ENCODE measurements around the gene CDC25C. TPM values are rescaled to one million over a fixed set of nuclear protein-coding genes. Genes with fewer than 3 reads are reported as not detected.
"Not testable (repeated sequence)": the region's sequence is repeated elsewhere in the genome, so short reads cannot be mapped to it uniquely, and the experiment has no call there.

The CDC25C gene
- total RNA-seq, 1 donor from 2014 or later, result 3.8 TPM

DNA sequence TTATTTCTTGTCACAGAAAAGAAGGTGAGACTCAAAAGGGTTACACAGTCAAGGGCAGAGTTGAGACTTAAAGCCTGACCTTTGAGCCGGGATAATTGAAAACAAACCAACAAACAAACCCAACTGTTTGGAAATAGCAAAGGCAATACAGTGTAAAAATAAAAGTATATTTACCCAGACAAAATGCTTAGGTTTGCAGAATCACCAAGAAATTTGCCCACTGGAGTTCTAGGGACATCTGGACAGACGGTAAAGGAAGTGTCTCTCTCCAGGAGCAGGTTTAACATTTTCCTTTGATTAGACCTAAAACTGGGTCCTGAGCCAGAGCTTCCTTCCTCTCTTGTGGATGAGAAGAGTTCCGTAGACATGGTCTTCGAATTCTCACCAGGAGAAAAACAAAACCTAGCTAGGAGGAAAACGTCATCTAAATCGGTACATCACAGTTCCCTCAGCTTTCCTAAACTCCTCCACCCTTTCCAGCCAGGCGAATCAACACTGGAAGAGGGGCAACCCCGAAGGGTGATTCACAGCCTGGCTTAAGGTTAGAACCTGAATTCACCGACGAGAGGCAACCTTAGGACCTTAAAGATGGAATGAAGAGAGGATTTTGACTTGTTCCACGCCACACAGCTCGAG, 673 bp downstream of the CDC25C start:
- H3K4me1 Mint-ChIP-seq (ENCODE audit: unreplicated experiment), result peaks cover 16% of the 10 kb centered on the region
- no peaks in the 10 kb centered on the region for H3K9me3 Mint-ChIP-seq (ENCODE audit: unreplicated experiment)
- peak overlapping the region; percentile 48 for H3K27ac Mint-ChIP-seq (ENCODE audit: unreplicated experiment)
- DNase-seq (ENCODE audit: low spot score), result no peak
- peak overlapping the region; percentile 90 for H3K4me3 Mint-ChIP-seq (ENCODE audit: unreplicated experiment)
- no peaks in the 10 kb centered on the region for H3K36me3 Mint-ChIP-seq (ENCODE audit: low read depth, unreplicated experiment)
- TF ChIP-seq, protein P1, sequence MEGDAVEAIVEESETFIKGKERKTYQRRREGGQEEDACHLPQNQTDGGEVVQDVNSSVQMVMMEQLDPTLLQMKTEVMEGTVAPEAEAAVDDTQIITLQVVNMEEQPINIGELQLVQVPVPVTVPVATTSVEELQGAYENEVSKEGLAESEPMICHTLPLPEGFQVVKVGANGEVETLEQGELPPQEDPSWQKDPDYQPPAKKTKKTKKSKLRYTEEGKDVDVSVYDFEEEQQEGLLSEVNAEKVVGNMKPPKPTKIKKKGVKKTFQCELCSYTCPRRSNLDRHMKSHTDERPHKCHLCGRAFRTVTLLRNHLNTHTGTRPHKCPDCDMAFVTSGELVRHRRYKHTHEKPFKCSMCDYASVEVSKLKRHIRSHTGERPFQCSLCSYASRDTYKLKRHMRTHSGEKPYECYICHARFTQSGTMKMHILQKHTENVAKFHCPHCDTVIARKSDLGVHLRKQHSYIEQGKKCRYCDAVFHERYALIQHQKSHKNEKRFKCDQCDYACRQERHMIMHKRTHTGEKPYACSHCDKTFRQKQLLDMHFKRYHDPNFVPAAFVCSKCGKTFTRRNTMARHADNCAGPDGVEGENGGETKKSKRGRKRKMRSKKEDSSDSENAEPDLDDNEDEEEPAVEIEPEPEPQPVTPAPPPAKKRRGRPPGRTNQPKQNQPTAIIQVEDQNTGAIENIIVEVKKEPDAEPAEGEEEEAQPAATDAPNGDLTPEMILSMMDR (IDR thresholded peaks at IDR 0.05; ENCODE audit: unreplicated experiment), result no peak
- peaks cover 2% of the 10 kb centered on the region for H3K27me3 Mint-ChIP-seq (ENCODE audit: unreplicated experiment)

- not testable (repeated sequence) for H3K4me3 Mint-ChIP-seq (ENCODE audit: unreplicated experiment); H3K4me1 Mint-ChIP-seq (ENCODE audit: unreplicated experiment); H3K27me3 Mint-ChIP-seq (ENCODE audit: unreplicated experiment); H3K9me3 Mint-ChIP-seq (ENCODE audit: unreplicated experiment); H3K36me3 Mint-ChIP-seq (ENCODE audit: low read depth, unreplicated experiment); H3K27ac Mint-ChIP-seq (ENCODE audit: unreplicated experiment); DNase-seq (ENCODE audit: low spot score)
Measured at GRCh38 chr5:138318211-138318610, 13.4 kb downstream of the CDC25C start.

DNA sequence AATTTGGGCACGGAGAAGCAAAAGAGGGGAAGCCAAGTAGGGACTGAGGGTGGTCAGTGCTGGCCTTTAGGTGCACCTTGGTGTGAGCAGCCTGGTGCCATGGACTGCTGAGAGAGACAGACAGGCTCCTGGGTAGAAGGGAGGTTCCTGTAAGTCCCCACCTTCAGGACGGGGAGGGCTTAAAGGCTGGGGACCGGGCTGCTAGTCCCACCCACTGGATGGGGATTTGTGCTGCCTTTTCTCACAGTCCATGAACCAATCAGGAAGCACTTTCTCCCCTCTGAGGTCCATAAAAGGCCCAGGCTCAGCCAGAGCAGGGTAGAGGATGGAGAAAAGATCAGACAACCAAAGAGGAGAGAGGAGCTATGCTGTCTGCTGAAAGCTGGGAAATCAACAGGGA, 15.2 kb downstream of the CDC25C start:
- DNase-seq (ENCODE audit: low spot score), result no peak
- H3K4me1 Mint-ChIP-seq (ENCODE audit: unreplicated experiment), result no peaks in the 10 kb centered on the region

DNA sequence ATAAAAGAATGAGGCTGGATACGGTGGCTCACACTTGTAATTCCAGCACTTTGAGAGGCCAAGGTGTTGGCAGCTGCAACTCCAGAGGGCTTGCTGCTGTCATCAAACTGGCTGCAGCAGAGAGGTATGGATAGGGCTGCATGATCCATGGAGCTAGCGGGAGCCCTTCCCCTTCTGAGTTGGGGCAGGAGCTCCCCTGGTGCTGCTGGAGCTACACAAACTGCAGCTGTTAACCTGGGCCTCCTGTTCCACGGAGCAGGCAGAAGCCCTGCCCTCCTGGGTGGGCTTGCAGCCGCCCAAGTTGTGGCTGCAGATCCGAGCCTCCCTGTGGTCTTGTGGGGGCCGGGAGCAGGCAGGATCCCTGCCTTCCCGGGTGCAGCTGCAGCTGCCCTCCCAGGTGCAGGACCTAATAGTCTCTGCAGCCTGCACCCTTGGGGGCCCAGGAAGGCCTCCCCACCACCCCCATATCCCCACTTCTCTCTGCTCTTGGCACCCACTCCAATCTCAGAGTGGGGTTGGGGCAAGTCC, 15.8 kb downstream of the CDC25C start:
- no peaks in the 10 kb centered on the region for H3K4me1 Mint-ChIP-seq (ENCODE audit: unreplicated experiment)
- no peaks in the 10 kb centered on the region for H3K9me3 Mint-ChIP-seq (ENCODE audit: unreplicated experiment)
- no peak for DNase-seq (ENCODE audit: low spot score)
- no peaks in the 10 kb centered on the region for H3K36me3 Mint-ChIP-seq (ENCODE audit: low read depth, unreplicated experiment)
- TF ChIP-seq, protein P1 (IDR thresholded peaks at IDR 0.05; ENCODE audit: unreplicated experiment), result no peak
- no peak overlapping the region for H3K4me3 Mint-ChIP-seq (ENCODE audit: unreplicated experiment)
- H3K27ac Mint-ChIP-seq (ENCODE audit: unreplicated experiment), result no peak overlapping the region
- H3K27me3 Mint-ChIP-seq (ENCODE audit: unreplicated experiment), result peaks cover 2% of the 10 kb centered on the region

More for the DNA sequence above, 15.2 kb downstream of the CDC25C start:
- Mint-ChIP-seq H3K36me3 (ENCODE audit: low read depth, unreplicated experiment) (no peaks in the 10 kb centered on the region), H3K27ac (ENCODE audit: unreplicated experiment) (no peak overlapping the region), H3K9me3 (ENCODE audit: unreplicated experiment) (no peaks in the 10 kb centered on the region), H3K27me3 (ENCODE audit: unreplicated experiment) (peaks cover 2% of the 10 kb centered on the region), H3K4me3 (ENCODE audit: unreplicated experiment) (no peak overlapping the region)
- TF ChIP-seq, protein P1 (IDR thresholded peaks at IDR 0.05; ENCODE audit: unreplicated experiment), result no peak

GRCh38 chr5:138305797-138306196, 25.8 kb downstream of the CDC25C start:
- H3K9me3 Mint-ChIP-seq (ENCODE audit: unreplicated experiment), result no peaks in the 10 kb centered on the region
- H3K27me3 Mint-ChIP-seq (ENCODE audit: unreplicated experiment), result no peaks in the 10 kb centered on the region
- no peak overlapping the region for H3K4me3 Mint-ChIP-seq (ENCODE audit: unreplicated experiment)
- DNase-seq (ENCODE audit: low spot score), result no peak
- H3K27ac Mint-ChIP-seq (ENCODE audit: unreplicated experiment), result no peak overlapping the region
- H3K4me1 Mint-ChIP-seq (ENCODE audit: unreplicated experiment), result no peaks in the 10 kb centered on the region
- TF ChIP-seq, protein P1 (IDR thresholded peaks at IDR 0.05; ENCODE audit: unreplicated experiment), result no peak
- peaks cover 3% of the 10 kb centered on the region for H3K36me3 Mint-ChIP-seq (ENCODE audit: low read depth, unreplicated experiment)

All from endothelial cell (in vitro differentiated cells).